GM18907 (cell line): ENCODE results near the gene PIEZO2.
"Not testable (repeated sequence)": the region's sequence is repeated elsewhere in the genome, so short reads cannot be mapped to it uniquely, and the experiment has no call there.

Source experiments
- ATAC-seq: cut with Tn5 transposase; IDR thresholded peaks from one replicate; pipeline ENCODE4 v1.9.1; 2021; ENCODE audit warnings: mild to moderate bottlenecking, moderate library complexity; ENCODE audit not compliant: unreplicated experiment

PIEZO2 gene

DNA sequence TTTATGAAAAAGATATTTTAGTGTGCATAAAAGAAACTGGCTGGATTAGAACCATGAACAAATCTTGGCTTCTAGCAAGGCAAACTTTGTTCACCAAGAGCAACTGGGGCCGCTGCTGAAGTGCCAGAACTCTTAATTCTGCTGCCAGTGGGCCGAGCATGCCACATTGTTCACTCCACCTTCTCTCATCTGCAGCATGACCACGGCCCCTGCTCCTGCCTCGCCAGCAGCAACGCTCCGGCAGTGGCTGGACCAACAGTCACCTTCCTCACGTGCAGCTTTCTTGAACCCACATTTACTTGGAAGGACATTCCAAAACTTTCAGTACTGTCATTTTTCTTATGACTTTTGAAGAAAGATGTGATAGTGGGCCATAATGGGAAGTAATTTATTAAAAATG is 213.8 kb downstream of the PIEZO2 start:
- ATAC-seq, result no peak

DNA sequence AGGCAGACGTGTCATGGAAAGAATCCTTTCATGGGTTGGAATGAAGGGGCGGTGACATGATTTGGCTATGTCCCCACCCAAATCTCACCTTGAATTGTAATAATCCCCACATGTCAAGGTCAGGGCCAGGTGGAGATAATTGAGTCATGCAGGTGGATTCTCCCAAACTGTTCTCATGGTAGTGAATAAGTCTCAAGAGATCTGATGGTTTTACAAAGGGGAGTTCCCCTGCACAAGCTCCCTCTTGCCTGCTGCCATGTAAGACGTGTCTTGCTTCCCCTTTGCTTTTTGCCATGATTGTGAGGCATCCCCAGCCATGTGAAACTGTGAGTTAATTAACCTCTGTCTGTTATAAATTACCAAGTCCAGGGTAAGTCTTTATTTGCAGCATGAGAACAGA is 215.7 kb downstream of the PIEZO2 start:
- not testable (repeated sequence) for ATAC-seq

DNA sequence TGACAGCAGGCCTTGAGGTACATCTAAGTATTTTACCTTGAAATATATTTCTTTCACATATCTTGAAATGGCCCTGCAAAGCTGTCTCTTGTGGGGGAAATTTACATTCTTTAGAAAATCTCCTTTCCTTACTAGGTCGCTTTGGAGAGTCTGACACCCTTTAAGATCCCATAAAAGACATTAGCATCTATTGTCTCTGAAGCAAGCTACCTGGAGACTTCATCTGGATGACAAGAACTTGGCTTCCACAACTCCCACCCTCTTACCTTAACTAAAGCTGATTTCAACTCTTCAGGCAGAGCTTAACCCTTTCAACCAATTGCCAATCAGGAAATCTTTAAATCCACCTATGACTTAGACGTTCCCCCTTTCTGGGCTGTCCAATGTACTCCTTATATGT is 219.3 kb downstream of the PIEZO2 start:
- no peak for ATAC-seq

DNA sequence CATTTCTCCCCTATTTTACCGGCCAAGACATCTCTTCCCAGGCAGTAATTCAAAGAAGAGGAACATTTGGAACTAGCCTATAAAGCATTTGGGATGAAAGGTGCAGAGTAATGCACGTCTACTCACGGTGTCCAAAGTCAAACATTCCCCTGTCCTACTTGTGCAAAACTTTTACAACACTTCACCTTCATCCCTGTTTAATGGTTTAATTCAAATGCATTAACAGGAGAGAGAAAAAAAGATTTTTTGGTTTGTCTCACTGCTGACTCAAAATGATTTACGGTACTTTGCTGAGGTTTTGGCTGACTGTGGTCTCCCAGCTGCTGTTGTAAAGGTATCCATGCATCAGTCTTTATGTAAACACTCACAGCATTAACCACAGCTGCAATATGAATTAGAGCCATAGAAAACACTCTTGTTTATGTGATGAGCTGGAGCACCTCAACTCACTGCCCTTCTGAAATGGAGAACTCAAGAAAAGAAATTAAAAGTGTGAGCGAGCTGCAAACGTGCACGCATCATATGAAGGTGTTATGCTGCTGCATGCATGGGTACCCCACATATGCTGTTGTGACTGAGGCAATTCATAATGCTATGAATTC is 220.5 kb downstream of the PIEZO2 start:
- peak; percentile 77 for ATAC-seq

DNA sequence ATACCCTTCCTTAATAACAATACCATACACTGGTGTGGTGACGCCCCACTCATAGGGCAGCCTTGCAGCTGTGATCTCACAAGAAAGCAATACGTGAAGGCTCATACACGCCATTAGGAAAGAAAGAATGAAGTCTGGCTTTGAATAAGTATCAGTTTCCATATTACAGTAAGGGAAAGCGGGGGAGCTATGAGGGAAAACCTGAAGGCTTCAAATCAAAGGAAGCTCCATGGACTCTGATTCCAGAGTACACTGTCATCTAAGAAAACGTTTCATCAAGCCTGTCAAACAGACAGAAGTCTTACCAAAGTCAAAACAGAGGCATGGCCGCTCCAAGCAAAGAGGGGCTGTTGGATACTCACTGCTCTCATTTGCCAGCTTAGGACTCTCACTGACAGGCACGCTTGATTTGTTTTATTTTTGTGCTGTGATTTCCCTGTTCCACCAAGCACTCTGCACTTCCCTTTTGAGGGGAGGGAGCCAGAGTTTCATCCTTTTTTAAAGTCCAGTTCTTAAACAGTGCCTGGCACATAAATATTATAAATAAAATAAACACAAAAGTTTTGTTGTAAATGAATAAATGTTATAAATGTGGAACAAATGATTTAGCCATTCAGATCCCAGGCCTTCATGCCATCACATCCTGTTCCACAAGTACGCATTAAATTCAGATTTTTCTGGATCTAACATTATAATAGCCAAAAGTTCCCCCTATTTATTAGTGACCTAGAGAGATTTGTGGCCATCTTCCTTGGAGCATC is 221.2 kb downstream of the PIEZO2 start:
- peak; percentile 65 for ATAC-seq

DNA sequence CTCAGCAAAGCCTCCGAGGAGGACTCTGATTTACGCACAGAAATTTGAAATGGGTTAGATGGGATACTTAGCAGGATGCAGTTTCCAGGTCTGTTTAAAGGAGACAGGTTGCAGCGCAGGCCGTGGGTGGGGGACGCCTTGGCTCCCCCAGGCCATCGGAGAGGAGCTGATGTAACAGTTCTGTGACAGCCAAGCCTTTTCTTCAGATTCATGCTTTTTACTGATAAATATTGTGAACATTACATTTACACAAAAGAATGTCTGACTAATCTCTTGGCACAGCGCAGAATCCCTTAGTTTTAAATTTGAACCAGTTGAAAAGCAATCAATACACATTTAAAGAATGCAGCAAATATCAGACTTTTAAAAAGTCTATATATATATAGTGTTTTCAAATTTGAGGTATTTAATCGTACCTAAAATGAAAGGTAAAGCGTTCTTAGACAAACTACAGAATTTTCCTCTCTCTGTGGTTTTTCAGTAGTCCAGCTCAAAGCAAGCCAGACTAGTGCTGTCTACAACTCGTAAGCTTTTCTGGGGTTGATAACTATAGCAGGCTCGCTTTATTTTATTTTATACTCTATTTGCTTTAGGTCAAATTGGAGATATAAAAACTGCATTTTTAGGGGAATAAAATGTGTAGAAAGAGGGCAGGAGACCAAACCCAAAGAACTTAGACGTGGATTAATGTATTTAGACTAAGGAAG is 221.9 kb downstream of the PIEZO2 start:
- no peak for ATAC-seq

DNA sequence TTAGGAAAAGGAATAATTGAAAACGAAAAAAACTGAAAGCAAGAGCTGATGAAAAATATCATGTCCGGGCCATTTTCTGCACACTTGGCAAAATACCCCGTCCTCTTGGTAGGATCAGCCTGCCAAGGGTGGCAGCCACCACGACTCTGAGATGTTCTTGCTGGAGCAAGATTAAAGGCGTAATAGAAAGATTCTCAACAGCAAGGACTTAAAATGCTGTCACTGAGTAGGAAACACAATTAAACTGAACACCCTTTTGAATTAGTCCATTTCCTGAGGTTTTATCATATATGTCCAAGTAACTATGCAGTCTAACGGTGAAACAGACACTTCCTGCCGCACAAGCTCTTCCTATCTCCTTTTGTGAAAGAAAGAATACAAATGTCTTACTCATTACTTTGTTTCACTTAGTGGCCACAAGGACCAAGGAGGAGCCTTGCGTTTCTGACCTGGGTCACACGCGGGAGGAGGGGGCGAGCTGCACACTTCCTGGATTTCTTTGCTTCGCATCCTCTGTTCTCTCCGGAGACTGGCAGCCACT is 222.7 kb downstream of the PIEZO2 start:
- ATAC-seq, result no peak

DNA sequence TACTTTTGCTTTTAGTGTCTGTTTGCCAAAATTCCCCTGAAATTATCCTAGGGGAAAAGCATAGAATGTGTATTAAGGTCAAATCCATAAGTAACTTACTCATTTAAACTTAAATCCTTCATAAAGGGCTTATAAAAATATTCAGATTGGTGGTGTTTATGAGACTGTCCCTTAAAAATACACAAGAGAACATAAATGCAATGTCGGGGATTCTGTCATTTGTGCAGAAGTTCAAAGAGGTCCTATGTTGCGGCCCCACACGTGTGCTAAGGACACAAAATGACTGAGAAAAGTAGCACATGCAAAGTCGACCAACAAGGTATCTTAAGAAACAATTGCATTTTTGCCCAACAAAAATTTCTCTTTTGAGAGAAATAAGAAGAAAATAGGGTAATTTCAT is 225.1 kb downstream of the PIEZO2 start:
- no peak for ATAC-seq

DNA sequence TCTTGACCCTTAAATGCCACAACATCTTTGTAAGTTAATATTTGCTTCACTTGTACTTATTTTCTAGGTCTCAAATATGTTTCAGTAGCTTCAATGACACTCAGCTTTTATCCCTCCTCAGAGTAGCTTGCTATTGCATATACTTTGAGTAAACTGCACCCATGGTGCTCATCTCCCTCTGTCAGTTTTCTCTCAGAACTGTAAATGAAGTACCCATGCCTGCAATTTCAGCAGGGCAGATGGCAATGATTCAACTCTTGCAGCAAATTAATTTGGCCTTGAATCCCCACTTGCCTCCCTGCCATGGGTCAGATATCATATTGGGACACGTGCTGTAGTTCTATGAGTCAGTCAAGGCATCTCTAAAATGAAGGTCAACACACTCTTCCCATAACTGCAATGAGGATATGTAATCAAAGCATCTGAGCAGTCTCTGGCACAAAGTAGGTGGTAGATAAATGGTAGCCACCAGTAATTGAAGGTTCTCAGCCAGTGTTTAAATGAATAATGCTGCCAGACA is 225.8 kb downstream of the PIEZO2 start:
- ATAC-seq, result no peak

DNA sequence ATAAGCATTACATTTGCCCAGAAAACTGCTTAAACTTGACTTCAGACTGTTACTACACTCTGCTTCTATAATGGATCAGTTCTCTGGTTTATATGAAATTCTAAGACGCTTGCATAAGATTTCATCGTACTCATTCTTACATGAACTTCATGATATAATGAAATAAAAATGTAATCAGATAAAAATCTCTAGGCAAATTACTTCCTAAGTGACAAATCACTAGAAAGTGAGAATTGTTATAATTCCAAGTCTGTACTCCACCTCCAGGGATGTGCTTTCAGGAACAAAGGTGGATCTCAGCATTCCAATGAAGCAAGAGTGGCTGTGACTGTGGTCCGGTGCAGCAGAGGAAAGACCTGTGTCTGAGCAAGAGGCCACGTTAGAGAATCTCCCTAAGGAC is 226.2 kb downstream of the PIEZO2 start:
- ATAC-seq, result no peak

DNA sequence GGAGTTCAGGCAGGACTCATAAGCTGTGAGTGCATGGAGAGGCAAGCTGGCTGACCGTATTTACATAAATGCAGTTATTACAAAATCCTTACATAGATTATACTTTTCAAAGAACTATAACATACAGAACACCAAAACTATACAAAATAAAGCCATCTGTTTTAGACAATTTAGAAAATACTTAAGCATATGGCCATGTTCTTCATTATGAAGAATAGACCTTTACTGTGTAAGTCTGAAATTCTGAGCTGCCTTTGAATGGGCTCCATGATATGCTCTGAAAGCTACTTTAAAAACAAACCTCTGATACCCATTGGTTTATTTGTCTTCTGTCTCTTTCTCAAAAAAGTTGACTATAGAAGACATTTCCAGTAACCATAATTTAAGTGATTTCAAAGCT is 226.7 kb downstream of the PIEZO2 start:
- not testable (repeated sequence) for ATAC-seq

DNA sequence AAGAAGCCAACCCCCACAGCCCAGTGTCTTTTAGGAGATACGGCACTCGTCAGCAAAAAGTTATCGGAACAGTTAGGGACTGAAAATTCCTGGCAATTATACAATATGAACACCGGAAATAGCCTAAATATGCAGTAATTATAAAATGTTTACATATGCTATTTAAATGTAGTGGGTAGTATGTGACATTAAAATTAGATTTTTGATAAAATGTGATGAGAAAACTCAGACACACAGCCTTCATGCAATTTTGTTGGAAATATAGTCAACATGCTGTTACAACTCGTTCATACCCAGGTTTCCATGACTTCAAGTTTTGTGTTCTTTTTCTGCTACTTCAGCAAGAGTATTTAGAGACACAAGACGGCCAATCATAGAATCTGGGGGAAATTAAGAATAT is 229.1 kb downstream of the PIEZO2 start:
- ATAC-seq, result not testable (repeated sequence)

DNA sequence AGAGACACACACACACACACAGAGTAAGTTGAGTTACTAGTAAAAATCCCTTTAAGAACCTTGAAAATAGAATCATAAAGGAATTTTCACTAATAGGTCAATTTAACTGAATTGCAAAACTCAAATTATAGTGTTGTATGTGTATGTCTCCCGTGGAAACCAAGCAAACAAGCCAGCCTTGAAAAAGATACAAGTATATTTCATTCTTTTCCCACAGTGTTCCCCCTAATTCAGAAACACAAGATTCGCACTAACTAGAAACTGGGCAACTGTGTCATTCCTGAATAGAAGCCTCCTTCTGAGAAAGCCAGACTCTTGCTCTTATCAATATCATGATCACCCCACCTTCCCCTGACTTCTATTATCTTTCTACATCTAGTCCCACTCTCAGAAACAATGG is 229.5 kb downstream of the PIEZO2 start:
- no peak for ATAC-seq

DNA sequence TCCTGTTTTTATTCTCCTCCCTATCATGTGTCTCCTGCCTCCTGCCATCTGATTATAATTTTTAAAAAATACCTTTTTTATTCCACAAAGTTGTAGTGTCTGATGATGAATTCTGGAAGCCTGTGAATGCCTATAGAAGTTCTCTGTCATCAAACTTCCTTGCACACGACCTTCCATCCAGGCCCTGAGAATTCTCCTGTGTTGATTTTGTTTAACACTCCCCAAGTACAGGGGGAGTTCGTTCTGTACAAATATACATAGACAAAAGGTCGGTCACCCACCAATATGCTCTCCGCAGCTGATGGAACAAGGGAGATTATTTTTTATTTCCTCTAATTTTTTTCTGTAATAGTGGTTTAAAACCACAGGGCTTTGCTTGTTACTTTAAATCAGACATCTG is 232.5 kb downstream of the PIEZO2 start:
- no peak for ATAC-seq

DNA sequence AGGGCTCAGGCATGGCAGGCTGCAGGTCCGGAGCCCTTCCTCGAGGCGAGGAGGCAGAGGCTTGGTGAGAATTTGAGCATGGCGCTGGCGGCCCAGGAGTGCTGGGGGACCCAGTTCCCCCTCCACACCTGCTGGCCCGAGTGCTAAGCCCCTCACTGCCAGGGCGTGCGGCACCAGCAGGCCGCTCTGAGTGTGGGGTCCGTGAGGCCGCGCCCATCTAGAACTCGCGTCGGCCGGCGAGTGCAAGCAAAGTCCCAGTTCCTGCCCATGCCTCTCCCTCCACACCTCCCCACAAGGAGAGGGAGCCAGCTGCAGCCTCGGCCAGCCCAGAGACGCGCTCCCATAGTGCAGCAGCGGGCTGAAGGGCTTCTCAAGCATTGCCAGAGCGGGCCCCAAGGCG is 233.0 kb downstream of the PIEZO2 start:
- ATAC-seq, result no peak

DNA sequence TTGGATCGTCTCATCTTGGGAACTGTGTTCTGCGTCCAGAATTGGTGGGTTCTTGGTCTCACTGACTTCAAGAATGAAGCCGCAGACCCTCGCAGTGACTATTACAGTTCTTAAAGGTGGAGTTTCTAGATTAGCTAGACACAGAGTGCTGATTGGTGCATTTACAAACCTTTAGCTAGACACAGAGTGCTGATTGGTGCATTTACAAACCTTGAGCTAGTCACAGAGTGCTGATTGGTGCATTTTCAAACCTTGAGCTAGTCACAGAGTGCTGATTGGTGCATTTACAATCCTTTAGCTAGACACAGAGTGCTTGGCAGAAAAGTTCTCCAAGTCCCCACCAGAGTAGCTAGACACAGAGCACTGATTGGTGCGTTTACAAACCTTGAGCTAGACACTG is 233.6 kb downstream of the PIEZO2 start:
- ATAC-seq, result not testable (repeated sequence)

DNA sequence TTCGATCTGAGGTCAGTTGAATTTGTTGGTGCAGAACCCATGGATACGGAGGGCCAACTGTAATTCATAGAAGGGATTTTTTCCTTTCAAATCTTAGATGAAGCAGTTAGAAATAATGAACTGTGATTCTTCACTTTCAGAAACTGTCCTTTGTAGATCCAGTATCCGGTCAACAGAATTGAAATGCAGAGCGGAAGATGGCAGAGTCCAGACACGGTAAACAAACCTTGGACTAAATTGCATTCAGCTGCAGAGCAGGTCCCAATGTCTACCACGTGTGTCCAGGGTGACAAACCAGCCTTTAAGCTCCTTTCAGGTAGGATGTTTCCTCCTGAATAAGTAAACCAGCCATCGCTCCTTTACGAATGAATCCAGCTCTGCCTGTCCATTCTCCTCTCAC is 234.8 kb downstream of the PIEZO2 start:
- ATAC-seq, result not testable (repeated sequence)

DNA sequence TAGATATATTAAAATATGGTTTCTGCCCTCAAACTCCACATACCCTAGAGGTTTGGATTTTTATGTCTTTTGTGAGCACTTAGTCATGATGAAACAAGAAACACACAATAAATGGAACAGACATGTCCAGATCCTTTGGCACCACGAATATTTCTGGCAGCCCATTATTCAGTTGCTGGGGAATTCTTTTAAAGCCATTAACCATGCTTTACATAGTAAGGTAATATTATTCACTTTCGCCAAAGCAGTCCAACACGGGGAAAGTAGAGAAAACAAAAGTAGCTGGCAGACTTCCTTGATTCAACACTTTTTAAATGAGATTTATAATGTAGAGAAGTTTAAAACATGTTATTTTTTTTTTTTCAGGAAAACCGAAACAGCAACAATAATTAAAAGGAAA is 235.4 kb downstream of the PIEZO2 start:
- no peak for ATAC-seq

DNA sequence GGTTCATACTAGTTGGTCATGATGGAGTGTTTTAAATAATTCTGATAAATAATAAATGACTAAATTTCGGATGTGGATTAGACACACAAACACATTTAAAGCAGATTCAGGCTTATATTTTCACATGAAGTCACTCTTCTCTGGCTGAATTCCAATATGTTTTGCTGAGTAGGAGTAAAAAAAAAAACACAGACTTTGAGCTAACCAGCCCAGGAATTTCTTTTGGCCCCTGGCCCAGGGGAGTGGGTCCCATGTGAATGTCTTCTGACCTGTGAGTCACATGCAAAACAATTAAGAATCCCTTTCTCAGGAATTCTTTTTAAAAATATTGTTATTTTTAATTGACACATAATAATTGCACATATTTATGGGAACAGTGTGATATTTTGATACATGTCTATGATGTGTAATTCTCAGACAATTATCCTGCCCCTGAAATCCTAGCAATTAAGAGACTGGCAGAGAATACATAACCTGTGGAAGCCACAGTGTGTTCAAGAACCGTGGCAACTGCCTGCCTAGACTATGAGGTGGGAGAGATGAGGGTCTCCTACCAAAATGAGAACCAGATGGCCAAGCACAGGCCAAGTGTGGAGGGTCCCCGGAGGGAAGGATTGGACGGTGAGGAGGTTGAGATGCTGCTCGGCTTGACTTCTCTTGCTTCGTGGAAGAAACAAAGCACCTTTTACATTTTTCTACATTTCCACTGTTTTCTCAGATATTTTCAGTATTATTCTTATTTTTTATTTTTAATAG is 236.4 kb downstream of the PIEZO2 start:
- no peak for ATAC-seq

DNA sequence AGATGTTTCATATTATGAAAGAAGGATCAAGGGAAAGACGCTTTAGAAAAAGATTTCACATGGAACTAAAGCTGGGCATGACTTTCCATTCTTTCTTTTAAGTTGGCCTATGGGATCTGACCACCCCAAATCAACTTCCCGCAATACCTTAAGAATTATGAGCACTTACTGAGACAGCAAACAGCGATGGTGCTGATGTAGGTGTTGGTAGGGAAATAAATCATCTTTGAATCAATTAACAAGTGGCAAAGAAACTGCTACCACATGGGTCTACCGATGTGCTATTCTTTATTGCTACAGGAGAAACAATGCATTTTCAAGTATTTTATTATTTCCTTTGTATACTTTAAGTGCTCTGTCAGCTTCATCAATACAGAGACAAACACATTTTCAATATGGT is 239.6 kb downstream of the PIEZO2 start:
- no peak for ATAC-seq

DNA sequence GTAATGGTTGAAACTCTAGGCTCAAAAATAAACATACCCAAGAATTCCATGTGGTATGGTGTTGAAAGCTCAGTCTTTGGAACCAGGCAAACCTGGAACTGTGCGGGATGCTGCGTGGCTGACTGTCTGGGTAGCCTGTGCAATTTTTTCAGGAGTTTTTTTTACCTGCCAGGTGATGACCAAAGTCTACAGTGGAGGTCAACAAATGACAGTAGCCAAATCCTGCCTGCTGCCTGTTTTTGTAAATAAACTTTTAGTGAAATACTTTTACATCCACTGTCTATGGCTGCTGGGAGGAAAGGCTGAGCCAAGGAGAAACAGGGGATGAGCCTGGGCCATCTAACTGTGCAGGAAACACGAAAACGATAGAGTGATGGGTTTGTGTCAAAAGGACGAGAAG is 240.6 kb downstream of the PIEZO2 start:
- no peak for ATAC-seq
